GM19239 (cell line): ENCODE measurements around the gene TYW1B.
"Not testable (repeated sequence)": the region's sequence is repeated elsewhere in the genome, so short reads cannot be mapped to it uniquely, and the experiment has no call there.

Experiments
- DNase-seq: peaks from one replicate; pipeline ENCODE4 v3.0.0; 2011; ENCODE audit warnings: low spot score; ENCODE audit not compliant: insufficient read length
- FAIRE-seq: peaks from 2 replicates; lab custom pipeline; 2011; peaks lifted over from hg19 to GRCh38; lab: Jason Lieb, UNC

TYW1B gene

DNA sequence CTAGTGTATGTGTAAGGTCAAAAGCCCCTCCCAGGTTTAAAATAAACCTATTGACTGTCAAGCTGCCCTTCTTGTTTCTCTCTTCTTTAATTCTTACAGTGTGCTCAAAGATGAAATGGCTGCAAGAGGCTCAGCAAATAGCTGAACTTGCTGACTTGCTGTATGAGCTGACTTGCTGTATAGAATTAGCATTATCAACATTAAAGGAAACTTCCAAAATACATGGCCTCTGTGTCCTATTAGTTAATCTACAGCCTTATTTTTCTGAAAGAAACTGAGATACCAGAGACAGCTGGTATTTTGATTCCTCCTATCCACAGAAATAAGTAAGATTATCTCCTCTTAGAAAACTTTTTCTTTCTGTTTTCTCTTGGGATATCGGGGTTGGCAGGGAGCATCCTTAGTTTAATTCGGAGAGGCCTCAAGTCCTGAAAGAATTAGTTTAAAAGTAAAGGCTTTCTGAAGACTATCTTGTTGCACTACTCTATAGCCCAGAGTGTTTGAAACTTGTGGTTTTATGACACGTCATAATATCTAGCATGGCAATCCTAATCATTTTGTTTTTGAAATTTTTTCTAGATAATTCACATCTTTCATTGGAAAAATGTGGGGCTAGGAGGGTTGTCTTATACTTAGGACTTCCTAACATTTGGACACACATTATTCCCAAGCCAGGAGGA is 119.5 kb downstream of the TYW1B start:
- not testable (repeated sequence) for DNase-seq, FAIRE-seq

DNA sequence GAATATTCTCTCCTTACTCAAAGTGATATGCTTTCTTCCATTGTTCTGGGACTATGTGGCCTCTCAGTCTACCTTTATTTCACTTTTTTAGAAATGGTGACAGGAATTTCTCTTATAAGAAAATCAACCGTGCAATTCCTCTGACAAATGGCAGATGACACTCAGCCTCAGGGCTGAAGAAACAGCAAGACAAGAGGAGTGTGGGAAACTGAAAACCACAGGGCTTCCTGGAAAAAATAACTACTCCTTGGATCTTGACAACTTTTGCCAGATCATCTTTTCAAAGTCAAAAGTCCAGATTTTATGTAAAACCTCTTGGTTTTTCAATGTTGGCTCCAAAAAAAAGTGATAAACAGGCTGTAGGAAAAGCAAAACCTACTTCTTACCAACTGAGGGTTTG is 121.5 kb downstream of the TYW1B start:
- no peak for FAIRE-seq
- no peak for DNase-seq

DNA sequence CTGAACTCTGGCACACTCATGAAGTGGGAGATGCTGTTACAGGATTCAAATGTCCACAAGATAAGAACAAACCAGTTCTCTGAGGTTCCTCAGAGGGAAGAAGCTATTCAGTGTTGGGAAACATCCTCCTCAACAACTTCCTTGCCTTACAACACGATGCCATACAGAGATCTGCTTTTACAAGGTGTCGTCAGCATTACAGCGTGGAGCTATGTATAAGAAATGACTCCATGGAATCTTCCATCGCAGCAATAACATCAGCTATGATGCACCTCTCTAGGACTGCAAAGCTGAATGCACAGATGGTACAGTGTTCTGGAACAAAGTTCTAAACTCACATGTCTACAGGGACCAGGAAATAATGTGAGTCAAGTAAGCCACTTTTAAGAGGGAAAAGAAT is 122.3 kb downstream of the TYW1B start:
- not testable (repeated sequence) for FAIRE-seq, DNase-seq

DNA sequence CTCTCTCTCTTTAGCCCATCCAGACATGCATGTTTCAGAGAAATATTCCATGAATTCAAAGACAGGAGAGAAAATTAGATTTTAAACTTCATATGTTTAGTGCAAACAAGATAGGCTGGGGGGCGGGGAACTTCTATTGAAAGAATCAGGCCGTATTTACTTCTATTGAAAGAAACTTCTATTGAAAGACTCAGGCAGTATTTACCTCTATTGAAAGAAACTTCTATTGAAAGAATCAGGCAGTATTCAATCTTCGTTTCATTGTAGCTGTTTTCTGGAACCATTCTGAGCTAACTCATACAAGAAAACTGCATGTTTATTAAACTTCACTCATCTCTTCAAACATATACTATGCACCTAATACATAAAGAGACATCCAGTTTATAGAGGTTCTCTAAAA is 123.1 kb downstream of the TYW1B start:
- no peak for FAIRE-seq
- no peak for DNase-seq

DNA sequence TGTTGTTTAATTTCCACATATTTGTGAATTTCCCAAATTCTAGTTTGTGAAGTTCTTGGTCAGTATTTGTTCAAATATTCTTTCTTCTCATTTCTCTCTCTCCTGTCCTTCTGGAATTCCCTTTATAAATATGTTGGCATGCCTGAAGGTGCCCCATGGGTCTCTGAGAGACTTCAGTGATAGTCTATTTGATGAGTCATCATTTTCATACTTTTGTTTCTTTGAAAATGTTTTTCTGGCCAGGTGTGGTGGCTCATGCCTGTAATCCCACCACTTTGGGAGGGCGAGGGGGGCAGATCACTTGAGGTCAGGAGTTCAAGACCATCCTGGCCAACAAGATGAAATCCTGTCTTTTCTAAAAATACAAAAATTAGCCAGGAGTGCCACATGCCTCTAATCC is 127.5 kb downstream of the TYW1B start:
- DNase-seq, FAIRE-seq: not testable (repeated sequence)

DNA sequence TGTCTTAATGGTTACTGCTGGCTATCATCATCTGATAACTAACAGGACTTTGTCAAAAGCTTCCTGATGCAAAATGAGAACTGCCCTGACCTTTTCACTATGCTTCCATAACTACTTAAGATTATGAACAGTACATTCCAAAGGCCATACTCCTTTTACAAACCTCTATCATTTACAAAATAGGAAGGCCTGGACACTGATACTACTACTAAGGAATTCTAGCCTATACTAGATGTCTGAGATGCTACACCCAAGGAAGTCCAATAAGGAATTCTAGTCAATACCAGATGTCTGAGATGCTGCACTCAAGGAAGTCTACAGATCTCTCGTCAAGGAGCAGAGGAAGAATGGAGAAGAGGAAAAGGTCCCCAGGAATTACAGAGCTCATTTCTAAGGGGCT is 130.9 kb downstream of the TYW1B start:
- FAIRE-seq, DNase-seq: not testable (repeated sequence)

DNA sequence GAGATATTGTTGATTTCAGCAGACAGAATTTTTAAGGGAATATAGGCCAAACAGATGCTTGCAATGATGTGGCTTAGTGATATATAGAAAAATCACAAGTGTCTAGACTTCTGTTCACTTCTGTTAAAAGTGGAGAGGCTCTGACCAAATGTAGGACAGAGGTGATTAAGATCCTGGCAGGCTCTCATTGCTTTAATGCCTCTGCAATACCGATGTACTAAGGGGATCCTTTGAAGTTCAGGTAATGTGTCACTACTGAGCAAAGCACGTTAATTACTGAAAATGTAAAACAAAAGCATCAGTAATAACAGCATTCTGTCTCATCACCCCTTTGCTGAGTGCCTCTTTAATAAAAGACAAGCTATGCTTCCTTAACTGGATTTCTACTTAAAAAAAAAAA is 131.4 kb downstream of the TYW1B start:
- not testable (repeated sequence) for FAIRE-seq, DNase-seq

DNA sequence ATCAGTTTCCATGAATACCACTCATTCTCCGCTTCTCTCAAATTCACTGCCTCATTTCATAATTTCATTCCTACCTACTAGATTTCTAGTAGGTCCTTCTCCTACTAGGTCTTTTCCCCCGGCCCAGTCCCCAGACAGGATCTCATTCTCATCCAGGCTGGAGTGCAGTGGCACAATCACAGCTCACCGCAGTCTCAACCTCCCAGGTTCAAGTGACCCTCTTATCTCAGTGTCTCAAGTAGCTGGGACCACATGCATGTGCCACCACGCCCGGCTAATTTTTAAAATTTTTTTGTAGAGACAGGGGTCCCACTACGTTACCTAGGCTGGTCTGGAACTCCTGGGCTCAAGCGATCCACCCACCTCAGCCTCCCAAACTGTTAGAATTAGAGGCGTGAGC is 132.5 kb downstream of the TYW1B start:
- FAIRE-seq, DNase-seq: not testable (repeated sequence)

GRCh38 chr7:72691442-72691841 is 136.6 kb downstream of the TYW1B start:
- not testable (repeated sequence) for DNase-seq, FAIRE-seq

DNA sequence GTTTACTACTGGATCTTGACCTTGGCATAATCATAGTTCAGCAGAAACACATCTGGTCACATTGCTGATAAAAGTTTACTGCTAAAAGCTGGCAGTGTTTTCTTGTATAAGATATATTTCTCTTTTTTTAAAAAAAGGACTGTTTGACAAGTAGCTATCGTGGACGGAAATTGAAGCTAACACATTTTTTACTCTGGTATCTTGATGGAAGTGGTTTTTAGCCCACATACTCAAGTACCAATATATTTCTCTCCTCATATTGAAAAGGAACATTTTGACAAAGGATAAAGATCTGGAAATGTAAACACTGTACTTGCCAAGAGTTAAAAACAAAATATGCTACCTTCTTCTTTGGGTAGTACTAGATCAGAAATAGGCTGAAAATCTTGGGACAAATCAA is 137.8 kb downstream of the TYW1B start:
- FAIRE-seq: not testable (repeated sequence)

GRCh38 chr7:72689344-72689743 is 138.7 kb downstream of the TYW1B start:
- not testable (repeated sequence) for DNase-seq, FAIRE-seq

More for the DNA sequence above, 137.8 kb downstream of the TYW1B start:
- not testable (repeated sequence) for DNase-seq

- not testable (repeated sequence) for FAIRE-seq, DNase-seq
Measured at GRCh38 chr7:72681211-72681610, 146.8 kb downstream of the TYW1B start.

- FAIRE-seq: not testable (repeated sequence)
Measured at GRCh38 chr7:72676880-72677279, 151.1 kb downstream of the TYW1B start.

GRCh38 chr7:72676086-72676690 is 151.8 kb downstream of the TYW1B start:
- not testable (repeated sequence) for FAIRE-seq, DNase-seq

More at GRCh38 chr7:72676880-72677279, 151.1 kb downstream of the TYW1B start:
- not testable (repeated sequence) for DNase-seq

DNA sequence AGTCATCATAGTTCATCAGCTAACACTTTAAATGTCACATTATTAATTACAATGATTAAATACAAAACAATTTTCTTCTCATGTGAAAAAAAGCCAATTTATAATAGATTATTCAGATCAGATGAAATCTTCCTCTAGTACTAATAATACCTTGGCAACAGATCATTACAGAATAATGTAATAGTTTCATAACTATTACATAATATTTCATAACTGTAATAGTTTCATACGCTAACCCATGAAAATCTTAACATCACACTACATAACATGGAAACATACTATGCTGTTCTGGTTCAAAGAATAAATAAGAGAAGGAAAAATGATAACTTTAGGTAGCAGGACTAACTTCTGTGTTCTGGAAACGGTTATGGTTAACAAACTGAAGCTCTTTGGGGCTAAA is 152.3 kb downstream of the TYW1B start:
- not testable (repeated sequence) for FAIRE-seq, DNase-seq

- DNase-seq: no peak
- no peak for FAIRE-seq
Measured at GRCh38 chr7:72674394-72674793, 153.6 kb downstream of the TYW1B start.

GRCh38 chr7:72670850-72671249 is 157.2 kb downstream of the TYW1B start:
- not testable (repeated sequence) for DNase-seq, FAIRE-seq

- DNase-seq, FAIRE-seq: not testable (repeated sequence)
Measured at GRCh38 chr7:72668435-72668834, 159.6 kb downstream of the TYW1B start.

GRCh38 chr7:72667049-72667448 is 161.0 kb downstream of the TYW1B start:
- not testable (repeated sequence) for DNase-seq, FAIRE-seq

DNA sequence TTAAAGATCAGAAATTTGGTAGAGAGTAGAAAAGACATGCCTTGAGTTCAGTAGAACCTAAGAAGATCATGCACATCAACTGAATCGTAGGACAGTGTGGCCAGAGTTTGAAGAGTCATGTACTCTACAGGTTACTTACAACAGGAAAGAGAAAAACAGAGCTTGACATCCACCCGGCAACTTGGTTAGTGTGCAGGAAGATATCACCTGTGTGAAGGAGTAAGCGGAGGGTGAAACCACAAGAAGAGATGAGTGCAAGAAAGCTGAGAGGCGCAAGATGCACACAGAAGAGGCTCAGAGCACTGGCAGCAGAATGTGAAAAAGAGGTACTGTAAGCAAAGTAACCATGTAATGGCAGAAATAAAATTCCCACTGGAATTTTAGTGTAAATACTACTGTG is 179.4 kb downstream of the TYW1B start:
- DNase-seq, FAIRE-seq: not testable (repeated sequence)

DNA sequence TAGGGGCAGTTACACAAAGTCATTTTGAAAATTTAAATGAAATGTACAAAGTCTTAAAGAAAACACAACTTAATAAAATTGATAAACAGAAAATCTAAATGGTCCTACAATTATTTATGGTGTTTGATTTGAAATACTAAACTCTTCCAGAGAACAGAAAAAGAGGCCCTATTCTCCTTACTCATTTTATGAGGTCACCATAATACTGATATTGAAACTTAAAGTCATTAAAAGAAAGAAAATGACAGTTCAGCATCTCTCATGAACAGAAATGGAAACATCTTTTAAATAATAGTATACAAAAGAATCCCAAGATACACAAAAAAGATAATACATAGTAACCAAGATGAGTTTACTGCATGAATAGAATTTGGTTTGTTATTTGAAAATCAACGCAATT is 184.3 kb downstream of the TYW1B start:
- DNase-seq, FAIRE-seq: not testable (repeated sequence)
